IMR-90 (cell line): ENCODE results near the gene ELF5. TPM values are rescaled to one million over a fixed set of nuclear protein-coding genes. Genes with fewer than 3 reads are reported as not detected.

Experiments
- ATAC-seq: fragments of 200-7000 bp; cut with Tn5 transposase; 2 replicates; pipeline ENCODE4 v1.9.1; 2020; ENCODE audit warnings: low read depth, mild to moderate bottlenecking, moderate library complexity
- BruUV-seq: library from RNA; stranded (reverse); fragments of 400-500 nt; replicated peaks from 2 replicates; lab custom pipeline; 2021; lab: Mats Ljungman, UMichigan
- CTCF ChIA-PET: fragments of 300-600 bp; formaldehyde crosslinking; extraction: SDS; loops from one replicate; lab custom pipeline; 2021; ENCODE audit warnings: antibody characterized with exemption; lab: Yijun Ruan, JAX
- POLR2A ChIA-PET: fragments of 300-600 bp; sonication (Branson Sonifier 250); formaldehyde crosslinking; loops from one replicate; lab custom pipeline; 2022; ENCODE audit warnings: antibody characterized with exemption; ENCODE audit not compliant: unreplicated experiment; lab: Charles Lee
- DNase-seq: peaks from one replicate; pipeline ENCODE4 v3.0.0; 2013
- H2AFZ ChIP-seq: replicated peaks from 2 replicates; pipeline ENCODE3; 2013; ENCODE audit warnings: low read length, mild to moderate bottlenecking; ENCODE audit not compliant: poor library complexity
- H2AK5ac ChIP-seq: 2 replicates; pipeline ENCODE4 v1.6.1; 2013; ENCODE audit warnings: low read depth, low read length, inconsistent platforms
- H2AK9ac ChIP-seq: replicated peaks from 2 replicates; pipeline ENCODE3; 2013; ENCODE audit warnings: mild to moderate bottlenecking, low read depth, low read length, moderate library complexity; ENCODE audit not compliant: poor library complexity
- H2BK120ac ChIP-seq: 2 replicates; pipeline ENCODE4 v1.6.1; 2013; ENCODE audit warnings: low read depth, low read length, inconsistent platforms
- H2BK15ac ChIP-seq: 3 replicates; pipeline ENCODE4 v1.6.1; 2013; ENCODE audit warnings: low read depth, low read length, inconsistent platforms
- H2BK20ac ChIP-seq: 2 replicates; pipeline ENCODE4 v1.6.1; 2013; ENCODE audit warnings: low read depth, mild to moderate bottlenecking, inconsistent platforms, low read length, moderate library complexity
- H2BK5ac ChIP-seq: 2 replicates; pipeline ENCODE4 v1.6.1; 2013; ENCODE audit warnings: mild to moderate bottlenecking, low read depth, low read length, inconsistent platforms; ENCODE audit not compliant: poor library complexity, severe bottlenecking
- H3K14ac ChIP-seq: replicated peaks from 2 replicates; pipeline ENCODE4 v1.6.1; 2013; ENCODE audit warnings: low read depth, low read length, inconsistent platforms
- H3K18ac ChIP-seq: 2 replicates; pipeline ENCODE4 v1.6.1; 2013; ENCODE audit warnings: low read depth, low read length, control low read depth
- H3K23ac ChIP-seq: 2 replicates; pipeline ENCODE4 v1.6.1; 2013; ENCODE audit warnings: low read depth, low read length, inconsistent platforms
- H3K27ac ChIP-seq: 2 replicates; pipeline ENCODE4 v1.5.1; 2013; ENCODE audit warnings: mild to moderate bottlenecking, control low read depth, low read length; ENCODE audit not compliant: insufficient read depth
- H3K27me3 ChIP-seq: 2 replicates; pipeline ENCODE4 v1.6.1; 2013; ENCODE audit warnings: low read length; ENCODE audit not compliant: control insufficient read depth, insufficient read depth
- H3K36me3 ChIP-seq: 2 replicates; pipeline ENCODE4 v1.6.1; 2013; ENCODE audit warnings: low read length, mixed read lengths; ENCODE audit not compliant: control insufficient read depth, insufficient read depth
- H3K4ac ChIP-seq: 2 replicates; pipeline ENCODE4 v1.6.1; 2013; ENCODE audit warnings: low read depth, low read length, inconsistent platforms
- H3K4me1 ChIP-seq: 2 replicates; pipeline ENCODE4 v1.6.1; 2013; ENCODE audit warnings: low read length, mixed read lengths; ENCODE audit not compliant: control insufficient read depth, insufficient read depth
- H3K4me2 ChIP-seq: 2 replicates; pipeline ENCODE4 v1.6.1; 2013; ENCODE audit warnings: low read depth, mild to moderate bottlenecking, control low read depth, low read length, moderate library complexity
- H3K4me3 ChIP-seq: 2 replicates; pipeline ENCODE4 v1.5.1; 2013; ENCODE audit warnings: low read depth, mild to moderate bottlenecking, control low read depth, low read length, moderate library complexity; ENCODE audit not compliant: insufficient read depth
- H3K56ac ChIP-seq: 2 replicates; pipeline ENCODE4 v1.6.1; 2013; ENCODE audit warnings: low read length, inconsistent platforms; ENCODE audit not compliant: insufficient read depth; ENCODE audit errors: extremely low read depth
- H3K79me1 ChIP-seq, 2 experiments: 2 replicates each; pipeline ENCODE4 v1.6.1; 2013; ENCODE audit warnings: low read length in 2 of 2, inconsistent platforms in 1 of 2, low read depth in 1 of 2
- H3K9ac ChIP-seq: 2 replicates; pipeline ENCODE4 v1.6.1; 2013; ENCODE audit warnings: low read depth, low read length, control low read depth
- H3K9me1 ChIP-seq: 2 replicates; pipeline ENCODE4 v1.6.1; 2013; ENCODE audit warnings: low read length, inconsistent platforms; ENCODE audit not compliant: insufficient read depth
- H3K9me3 ChIP-seq: 2 replicates; pipeline ENCODE4 v1.6.1; 2013; ENCODE audit warnings: low read length; ENCODE audit not compliant: control insufficient read depth, insufficient read depth
- H4K20me1 ChIP-seq: 2 replicates; pipeline ENCODE4 v1.6.1; 2013; ENCODE audit warnings: low read length, inconsistent platforms; ENCODE audit not compliant: insufficient read depth
- H4K5ac ChIP-seq: 2 replicates; pipeline ENCODE4 v1.6.1; 2013; ENCODE audit warnings: mild to moderate bottlenecking, low read depth, low read length, control low read depth
- H4K8ac ChIP-seq, 2 experiments: 2 replicates each; pipeline ENCODE4 v1.6.1; 2013; ENCODE audit warnings: low read depth in 2 of 2, low read length in 2 of 2, control low read depth in 1 of 2, inconsistent platforms in 1 of 2
- H4K91ac ChIP-seq: 2 replicates; pipeline ENCODE4 v1.6.1; 2013; ENCODE audit warnings: low read depth, low read length, inconsistent platforms; ENCODE audit not compliant: insufficient read depth
- BHLHE40 ChIP-seq: fragments of 150-350 bp; IDR thresholded peaks from 2 replicates; pipeline ENCODE4 v1.6.1; 2016; ENCODE audit warnings: mild to moderate bottlenecking, low read depth, low read length
- CEBPB ChIP-seq: IDR thresholded peaks from 2 replicates; pipeline ENCODE4 v1.6.1; 2012; ENCODE audit warnings: low read depth, low read length, improper control_type of control experiment
- CHD1 ChIP-seq: IDR thresholded peaks from 2 replicates; pipeline ENCODE4 v1.6.1; 2012; ENCODE audit warnings: low read depth, low read length, improper control_type of control experiment
- FOS ChIP-seq: fragments of 150-350 bp; IDR thresholded peaks from 2 replicates; pipeline ENCODE4 v1.6.1; 2016; ENCODE audit warnings: low read depth, low read length
- MAFK ChIP-seq: IDR thresholded peaks from 2 replicates; pipeline ENCODE4 v1.6.1; 2012; ENCODE audit warnings: low read depth, low read length, improper control_type of control experiment
- MAZ ChIP-seq: IDR thresholded peaks from 2 replicates; pipeline ENCODE4 v1.6.1; 2012; ENCODE audit warnings: low read depth, mild to moderate bottlenecking, low read length, improper control_type of control experiment, moderate library complexity, borderline replicate concordance
- MXI1 ChIP-seq: IDR thresholded peaks from 2 replicates; pipeline ENCODE4 v1.6.1; 2012; ENCODE audit warnings: low read depth, mild to moderate bottlenecking, low read length, moderate library complexity, borderline replicate concordance
- NFE2L2 ChIP-seq: fragments of 150-350 bp; IDR thresholded peaks from 2 replicates; pipeline ENCODE4 v1.6.1; 2016; ENCODE audit warnings: low read depth, mild to moderate bottlenecking, low read length
- POLR2A ChIP-seq: IDR thresholded peaks from 2 replicates; pipeline ENCODE4 v1.6.1; 2012; ENCODE audit warnings: mild to moderate bottlenecking, low read depth, low read length
- RAD21 ChIP-seq: IDR thresholded peaks from 2 replicates; pipeline ENCODE4 v1.6.1; 2012; ENCODE audit warnings: low read length, improper control_type of control experiment
- RCOR1 ChIP-seq: IDR thresholded peaks from 2 replicates; pipeline ENCODE4 v1.6.1; 2012; ENCODE audit warnings: mild to moderate bottlenecking, low read length, improper control_type of control experiment; ENCODE audit not compliant: insufficient replicate concordance
- RFX5 ChIP-seq: IDR thresholded peaks from 2 replicates; pipeline ENCODE4 v1.8.0; 2012; ENCODE audit warnings: low read depth, mild to moderate bottlenecking, low read length, moderate library complexity
- SMC3 ChIP-seq: fragments of 150-350 bp; IDR thresholded peaks from 2 replicates; pipeline ENCODE4 v1.6.1; 2016; ENCODE audit warnings: low read depth, mild to moderate bottlenecking, antibody characterized with exemption, low read length, moderate library complexity
- WGBS, 2 experiments: methylation state at CpG; one replicate each; pipeline versions ENCODE4 v1.1.5 to v1.1.7; 2013; ENCODE audit warnings: missing lambda C conversion rate in 2 of 2; ENCODE audit not compliant: insufficient read length in 1 of 2; ENCODE audit errors: extremely low coverage in 2 of 2; 5-methylcytosine and 5-hydroxymethylcytosine counted together
- dilution Hi-C: fragments of 300-500 bp; cut with HindIII; formaldehyde crosslinking; loops from one replicate; pipeline ENCODE4 v1.14.3; 2018; ENCODE audit warnings: low sequenced_read_pairs; ENCODE audit not compliant: unreplicated experiment
- in situ Hi-C: fragments of 300-500 bp; cut with MboI; formaldehyde crosslinking; loops from 3 replicates; pipeline ENCODE4 v1.14.3; 2019; ENCODE audit warnings: low sequenced_read_pairs, inconsistent platforms, mixed read lengths
- intact Hi-C: fragments of 100-400 bp; cut with micrococcal nuclease; formaldehyde crosslinking; loops from 2 replicates; pipeline ENCODE4 v1.10.0; 2022
- polyA plus RNA-seq, 3 experiments: library from polyadenylated mRNA; depleted of rRNA; stranded (reverse); fragments of >200 nt; gene quantifications; 2 replicates each; pipeline ENCODE4 v1.2.3, GENCODE V29; 2012; ENCODE audit warnings: low replicate concordance in 1 of 3
- total RNA-seq: library from RNA; depleted of rRNA; stranded (reverse); fragments of >200 nt; gene quantifications from 2 replicates; pipeline ENCODE4 v1.2.3, GENCODE V29; 2012
- TF ChIP-seq, protein P1 (sequence below): fragments of 150-350 bp; IDR thresholded peaks from 2 replicates; pipeline ENCODE4 v1.6.1; 2016; ENCODE audit warnings: low read depth, mild to moderate bottlenecking, low read length, moderate library complexity, borderline replicate concordance
- TF ChIP-seq, protein P2 (sequence below): conservative IDR thresholded peaks from 2 replicates; pipeline ENCODE4 v1.5.1; 2012; ENCODE audit warnings: mild to moderate bottlenecking, low read depth, low read length, improper control_type of control experiment
- TF ChIP-seq, protein P3 (sequence below): fragments of 150-350 bp; IDR thresholded peaks from 2 replicates; pipeline ENCODE4 v1.6.1; 2017; ENCODE audit warnings: mild to moderate bottlenecking, antibody characterized with exemption, low read length, low read depth

Gene ELF5
- total and polyA plus RNA-seq, 2 of the 4 experiments (the other 2 are of a cell fraction) = not detected

DNA sequence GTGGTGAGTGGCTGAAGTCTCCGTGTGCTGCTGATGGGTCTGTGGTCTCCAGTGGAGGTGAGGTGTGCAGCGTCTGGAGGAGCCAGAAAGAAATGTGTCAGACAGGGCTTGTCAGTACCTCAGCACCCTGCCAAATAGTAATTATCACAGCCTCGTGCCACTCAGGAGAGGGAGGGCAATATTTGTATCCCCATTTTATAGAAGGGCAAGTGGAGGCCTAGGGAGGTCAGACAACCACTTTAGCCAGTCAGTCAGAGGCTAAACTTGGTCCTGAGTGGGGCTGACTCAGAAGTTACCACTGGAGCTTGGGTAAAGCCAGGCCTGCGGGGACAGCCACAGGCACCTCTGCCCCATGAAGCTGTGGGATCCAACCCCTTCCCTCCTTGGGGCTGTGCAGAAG lies 11.5 kb upstream of the ELF5 start:
- Histone ChIP-seq H3K14ac (no peak overlapping the region), H3K9ac (no peak overlapping the region), H2AK5ac (no peak overlapping the region), H4K8ac (no peak overlapping the region), H2AFZ (no peak overlapping the region), H2BK15ac (no peak overlapping the region), H3K4me1 (no peaks in the 10 kb centered on the region), H3K4me2 (no peak overlapping the region), H3K18ac (no peak overlapping the region), H4K5ac (no peak overlapping the region), H3K4me3 (no peak overlapping the region), H3K27me3 (peaks cover 50% of the 10 kb centered on the region), H3K9me3 (no peaks in the 10 kb centered on the region), H3K56ac (no peak overlapping the region), H4K91ac (no peak overlapping the region), H2AK9ac (no peak overlapping the region), H3K23ac (no peak overlapping the region), H3K36me3 (no peaks in the 10 kb centered on the region), H2BK5ac (no peak overlapping the region), H3K79me1 (no peaks in the 10 kb centered on the region), H3K4ac (no peak overlapping the region), H4K20me1 (no peaks in the 10 kb centered on the region), H2BK120ac (no peak overlapping the region), H3K9me1 (no peaks in the 10 kb centered on the region), H3K27ac (no peak overlapping the region), H2BK20ac (no peak overlapping the region)
- DNase-seq (no peak), ATAC-seq (no peak)
- intact Hi-C loops = no loop called here
- dilution Hi-C loops = no loop called here
- no peak for TF ChIP-seq RCOR1
- no peak for TF ChIP-seq FOS
- no peak for TF ChIP-seq RAD21
- no peak for TF ChIP-seq NFE2L2
- TF ChIP-seq SMC3 = no peak
- TF ChIP-seq, protein P1, sequence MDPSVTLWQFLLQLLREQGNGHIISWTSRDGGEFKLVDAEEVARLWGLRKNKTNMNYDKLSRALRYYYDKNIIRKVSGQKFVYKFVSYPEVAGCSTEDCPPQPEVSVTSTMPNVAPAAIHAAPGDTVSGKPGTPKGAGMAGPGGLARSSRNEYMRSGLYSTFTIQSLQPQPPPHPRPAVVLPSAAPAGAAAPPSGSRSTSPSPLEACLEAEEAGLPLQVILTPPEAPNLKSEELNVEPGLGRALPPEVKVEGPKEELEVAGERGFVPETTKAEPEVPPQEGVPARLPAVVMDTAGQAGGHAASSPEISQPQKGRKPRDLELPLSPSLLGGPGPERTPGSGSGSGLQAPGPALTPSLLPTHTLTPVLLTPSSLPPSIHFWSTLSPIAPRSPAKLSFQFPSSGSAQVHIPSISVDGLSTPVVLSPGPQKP = no peak
- TF ChIP-seq MAZ = no peak
- no peak for TF ChIP-seq MAFK
- TF ChIP-seq MXI1 = no peak
- TF ChIP-seq, protein P2, sequence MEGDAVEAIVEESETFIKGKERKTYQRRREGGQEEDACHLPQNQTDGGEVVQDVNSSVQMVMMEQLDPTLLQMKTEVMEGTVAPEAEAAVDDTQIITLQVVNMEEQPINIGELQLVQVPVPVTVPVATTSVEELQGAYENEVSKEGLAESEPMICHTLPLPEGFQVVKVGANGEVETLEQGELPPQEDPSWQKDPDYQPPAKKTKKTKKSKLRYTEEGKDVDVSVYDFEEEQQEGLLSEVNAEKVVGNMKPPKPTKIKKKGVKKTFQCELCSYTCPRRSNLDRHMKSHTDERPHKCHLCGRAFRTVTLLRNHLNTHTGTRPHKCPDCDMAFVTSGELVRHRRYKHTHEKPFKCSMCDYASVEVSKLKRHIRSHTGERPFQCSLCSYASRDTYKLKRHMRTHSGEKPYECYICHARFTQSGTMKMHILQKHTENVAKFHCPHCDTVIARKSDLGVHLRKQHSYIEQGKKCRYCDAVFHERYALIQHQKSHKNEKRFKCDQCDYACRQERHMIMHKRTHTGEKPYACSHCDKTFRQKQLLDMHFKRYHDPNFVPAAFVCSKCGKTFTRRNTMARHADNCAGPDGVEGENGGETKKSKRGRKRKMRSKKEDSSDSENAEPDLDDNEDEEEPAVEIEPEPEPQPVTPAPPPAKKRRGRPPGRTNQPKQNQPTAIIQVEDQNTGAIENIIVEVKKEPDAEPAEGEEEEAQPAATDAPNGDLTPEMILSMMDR = no peak
- TF ChIP-seq, protein P3, sequence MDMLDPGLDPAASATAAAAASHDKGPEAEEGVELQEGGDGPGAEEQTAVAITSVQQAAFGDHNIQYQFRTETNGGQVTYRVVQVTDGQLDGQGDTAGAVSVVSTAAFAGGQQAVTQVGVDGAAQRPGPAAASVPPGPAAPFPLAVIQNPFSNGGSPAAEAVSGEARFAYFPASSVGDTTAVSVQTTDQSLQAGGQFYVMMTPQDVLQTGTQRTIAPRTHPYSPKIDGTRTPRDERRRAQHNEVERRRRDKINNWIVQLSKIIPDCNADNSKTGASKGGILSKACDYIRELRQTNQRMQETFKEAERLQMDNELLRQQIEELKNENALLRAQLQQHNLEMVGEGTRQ = no peak
- TF ChIP-seq CEBPB = no peak
- TF ChIP-seq BHLHE40 = no peak
- no peak for TF ChIP-seq CHD1
- no peak for TF ChIP-seq RFX5
- TF ChIP-seq POLR2A = no peak
- CTCF ChIA-PET = interaction anchor here (1.2 kb wide), 1 partner anchor 13 kb away, joined by 7 read pairs; no protein-coding TSS in a partner anchor
- in situ Hi-C loops = no loop called here
- no CpG with 5 or more reads among the region's 4 CpGs for WGBS, 2 experiments
- BruUV-seq = no TSS peak
- POLR2A ChIA-PET = no interaction called here
